ENCODE results near the gene ILKAP. TPM values are rescaled to one million over a fixed set of nuclear protein-coding genes. Genes with fewer than 3 reads are reported as not detected.
A peak's percentile ranks its signal among the peaks of the same experiment; 100 is the strongest.

The ILKAP gene
- total and polyA plus RNA-seq, 12 donors: 12.3 to 131 (median 26.1) TPM

- H3K27ac ChIP-seq: no peak overlapping the region
Measured at GRCh38 chr2:238226698-238227586, 23.4 kb upstream of the ILKAP start.

DNA sequence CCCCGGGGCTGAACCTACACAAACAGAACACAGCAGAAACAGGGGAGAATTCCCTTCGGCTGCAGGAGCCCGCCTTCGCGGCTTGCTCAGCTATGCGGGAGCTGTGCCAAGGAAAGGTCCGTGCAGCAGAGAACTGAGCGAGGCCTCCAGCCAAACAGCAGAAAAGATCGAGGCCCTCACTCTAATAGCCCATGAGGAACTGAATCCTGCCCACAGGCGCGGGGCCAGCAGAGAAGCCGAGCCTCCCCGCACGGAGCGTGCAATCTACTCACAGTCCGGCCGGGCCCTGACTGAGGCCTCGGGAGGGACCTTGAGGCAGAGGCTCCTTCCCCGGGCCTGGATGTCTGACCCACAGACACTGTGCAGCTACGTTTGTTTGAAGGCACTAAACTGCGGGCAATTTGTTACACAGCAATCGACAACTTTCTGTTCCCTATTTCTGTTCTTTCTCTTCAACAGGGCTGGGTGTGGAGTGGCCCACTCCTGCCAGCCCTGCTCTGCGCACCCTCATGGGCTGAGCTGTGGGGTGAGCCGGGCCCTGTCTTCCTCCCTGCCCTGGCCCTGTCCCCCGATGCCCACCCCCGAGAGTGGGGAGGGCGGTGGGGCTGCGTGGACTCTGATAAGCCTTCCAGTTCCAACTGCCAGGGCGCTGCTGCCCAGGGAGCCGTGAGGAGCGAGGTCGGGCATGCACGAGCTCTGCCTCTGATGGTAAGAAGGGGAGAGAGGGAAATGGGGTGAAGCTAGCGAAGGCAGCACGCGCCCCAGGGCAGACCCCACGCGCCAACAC lies 22.6 kb upstream of the ILKAP start:
- TF ChIP-seq POLR2A (IDR thresholded peaks at IDR 0.05) (no peak), CTCF (IDR thresholded peaks at IDR 0.05) (no peak)
- Histone ChIP-seq H3K4me3 (no peak overlapping the region), H3K27me3 (no peaks in the 10 kb centered on the region), H3K27ac (no peak overlapping the region), H3K9me3 (replicated peaks in 1 of 3) (no peaks in the 10 kb centered on the region), H3K36me3 (replicated peaks in 1 of 2) (no peaks in the 10 kb centered on the region), H3K4me1 (replicated peaks in 1 of 2) (peaks cover 0 to 2% of the 10 kb centered on the region in 2 donors)
- intact Hi-C loops (cut with DNase I): no loop called here
- peak in 2 of 7 donors; percentile 21 to 31 for DNase-seq
- 77 to 89% (median 80%) methylated on average over 19 to 38 of the region's 38 CpGs for WGBS, 4 donors

More at GRCh38 chr2:238226698-238227586, 23.4 kb upstream of the ILKAP start:
- peaks cover 0 to 6% of the 10 kb centered on the region in 2 donors for H3K4me1 ChIP-seq (replicated peaks in 1 of 2)
- H3K4me3 ChIP-seq: no peak overlapping the region
- H3K9me3 ChIP-seq (replicated peaks in 1 of 3): no peaks in the 10 kb centered on the region
- DNase-seq: no peak
- TF ChIP-seq CTCF (IDR thresholded peaks at IDR 0.05) (no peak), POLR2A (IDR thresholded peaks at IDR 0.05) (no peak)
- H3K27me3 ChIP-seq: no peaks in the 10 kb centered on the region
- no peaks in the 10 kb centered on the region for H3K36me3 ChIP-seq (replicated peaks in 1 of 2)
- intact Hi-C loops (cut with DNase I): no loop called here
- 90 to 98% (median 95%) methylated on average over 5 to 8 of the region's 8 CpGs for WGBS, 4 donors

- 91 to 96% (median 94%) methylated on average over 4 to 13 of the region's 13 CpGs for WGBS, 4 donors
- Histone ChIP-seq H3K4me3 (no peak overlapping the region), H3K36me3 (replicated peaks in 1 of 2) (no peaks in the 10 kb centered on the region), H3K27me3 (no peaks in the 10 kb centered on the region), H3K4me1 (replicated peaks in 1 of 2) (no peaks in the 10 kb centered on the region), H3K9me3 (replicated peaks in 1 of 3) (no peaks in the 10 kb centered on the region), H3K27ac (no peak overlapping the region)
- intact Hi-C loops (cut with DNase I): no loop called here
- no peak for TF ChIP-seq POLR2A (IDR thresholded peaks at IDR 0.05)
- no peak for TF ChIP-seq CTCF (IDR thresholded peaks at IDR 0.05)
- DNase-seq: no peak
Measured at GRCh38 chr2:238225121-238225520, 21.6 kb upstream of the ILKAP start.

- no peak for DNase-seq
- TF ChIP-seq CTCF (IDR thresholded peaks at IDR 0.05) (no peak), POLR2A (IDR thresholded peaks at IDR 0.05) (no peak)
- WGBS, 4 donors: 93 to 95% (median 95%) methylated on average over 28 to 29 of the region's 29 CpGs
Measured at GRCh38 chr2:238224356-238225035, 21.0 kb upstream of the ILKAP start.

More at GRCh38 chr2:238224356-238225035, 21.0 kb upstream of the ILKAP start:
- Histone ChIP-seq H3K9me3 (replicated peaks in 1 of 3) (no peaks in the 10 kb centered on the region), H3K36me3 (replicated peaks in 1 of 2) (no peaks in the 10 kb centered on the region), H3K27me3 (no peaks in the 10 kb centered on the region), H3K27ac (no peak overlapping the region), H3K4me3 (no peak overlapping the region), H3K4me1 (replicated peaks in 1 of 2) (no peaks in the 10 kb centered on the region)
- intact Hi-C loops (cut with DNase I): no loop called here
